ENCODE data around the gene NCAM2.

GRCh38 chr21:21324297-21324696 lies 326.1 kb downstream of the NCAM2 start:
- TF ChIP-seq CTCF (IDR thresholded peaks at IDR 0.05; ENCODE audit: low read length) (no peak), EZH2 (IDR thresholded peaks at IDR 0.05; ENCODE audit: borderline replicate concordance, low read length) (no peak)

All from OCI-LY1 (cell line).